Osteoblast (primary cell): Measurements from ENCODE around the gene TMPRSS7. TPM values are rescaled to one million over a fixed set of nuclear protein-coding genes. Genes with fewer than 3 reads are reported as not detected.
"Not testable (repeated sequence)": the region's sequence is repeated elsewhere in the genome, so short reads cannot be mapped to it uniquely, and the experiment has no call there.

ENCODE experiments used
- DNase-seq: peaks from one replicate; pipeline ENCODE4 v3.0.0; 2011; ENCODE audit warnings: low spot score, mixed read lengths; ENCODE audit not compliant: insufficient read length; ENCODE audit errors: missing footprints
- H2AFZ ChIP-seq: 2 replicates; pipeline ENCODE4 v1.6.0; 2011; ENCODE audit warnings: mild to moderate bottlenecking, low read length
- H3K27ac ChIP-seq: 2 replicates; pipeline ENCODE4 v1.5.1; 2011; ENCODE audit warnings: mild to moderate bottlenecking, low read depth, low read length, moderate library complexity
- H3K27me3 ChIP-seq: 2 replicates; pipeline ENCODE4 v1.6.0; 2012; ENCODE audit warnings: mild to moderate bottlenecking, control low read depth, inconsistent platforms, low read length, moderate library complexity; ENCODE audit not compliant: insufficient read depth
- H3K36me3 ChIP-seq: 2 replicates; pipeline ENCODE4 v1.5.1; 2011; ENCODE audit warnings: mild to moderate bottlenecking, low read length, control low read depth, moderate library complexity; ENCODE audit not compliant: insufficient read depth
- H3K4me1 ChIP-seq: 2 replicates; pipeline ENCODE4 v1.5.1; 2011; ENCODE audit warnings: mild to moderate bottlenecking, low read length, control low read depth, moderate library complexity; ENCODE audit not compliant: insufficient read depth
- H3K4me2 ChIP-seq: 2 replicates; pipeline ENCODE4 v1.6.0; 2011; ENCODE audit warnings: mild to moderate bottlenecking, low read length; ENCODE audit not compliant: insufficient read depth
- H3K4me3 ChIP-seq: fragments of 200-600 bp; sonication (generic); 3 replicates; pipeline ENCODE4 v1.5.1; 2012; ENCODE audit warnings: mild to moderate bottlenecking, low read length, inconsistent platforms; ENCODE audit not compliant: insufficient read depth
- H3K79me2 ChIP-seq: 2 replicates; pipeline ENCODE4 v1.6.0; 2012; ENCODE audit warnings: mild to moderate bottlenecking, low read length, control low read depth, inconsistent platforms; ENCODE audit not compliant: insufficient read depth
- H3K9me3 ChIP-seq: 2 replicates; pipeline ENCODE4 v1.5.1; 2011; ENCODE audit warnings: low read depth, low read length, control low read depth
- H4K20me1 ChIP-seq: 2 replicates; pipeline ENCODE4 v1.6.0; 2012; ENCODE audit warnings: mild to moderate bottlenecking, low read length, control low read depth; ENCODE audit not compliant: insufficient read depth
- total RNA-seq: library from RNA; depleted of rRNA; stranded (reverse); fragments of >200 nt; gene quantifications from 2 replicates; pipeline ENCODE4 v1.2.3, GENCODE V29; 2012
- TF ChIP-seq, protein P1 (sequence below): IDR thresholded peaks from 2 replicates; pipeline ENCODE4 v1.5.1; 2011; ENCODE audit warnings: mild to moderate bottlenecking, low read depth, low read length, moderate library complexity; ENCODE audit errors: extremely low read depth

Gene TMPRSS7
- total RNA-seq, 1 donor: not detected

DNA sequence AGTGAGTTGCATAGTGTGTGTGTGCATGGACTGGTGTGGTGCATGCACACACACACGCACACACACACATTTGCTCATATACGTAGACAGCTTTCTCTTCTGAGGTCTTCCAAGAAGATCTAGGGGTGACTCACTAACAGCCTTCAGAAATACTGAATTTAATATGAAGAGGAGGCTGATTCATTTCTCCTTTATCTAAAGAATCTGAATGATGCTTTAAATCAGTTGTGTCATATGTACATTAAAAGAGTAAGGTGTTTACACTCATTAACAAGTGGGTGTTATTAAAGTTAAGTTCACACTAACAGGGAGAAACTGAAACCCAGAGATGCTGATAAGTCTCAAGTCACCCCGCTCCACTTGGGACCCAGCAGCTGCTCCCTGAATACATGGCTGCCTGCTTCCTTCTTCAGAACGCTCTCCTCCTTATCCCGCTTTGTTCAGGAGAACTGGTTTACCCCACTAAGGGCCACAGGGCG, 22.0 kb downstream of the TMPRSS7 start:
- Histone ChIP-seq H3K27me3 (peaks cover 2% of the 10 kb centered on the region), H3K4me3 (peak overlapping the region; percentile 24), H3K9me3 (no peaks in the 10 kb centered on the region), H3K79me2 (no peaks in the 10 kb centered on the region), H3K27ac (peak overlapping the region; percentile 18), H2AFZ (no peak overlapping the region), H3K36me3 (no peaks in the 10 kb centered on the region), H4K20me1 (no peaks in the 10 kb centered on the region), H3K4me1 (peaks cover 15% of the 10 kb centered on the region), H3K4me2 (peak overlapping the region; percentile 53)
- TF ChIP-seq, protein P1, sequence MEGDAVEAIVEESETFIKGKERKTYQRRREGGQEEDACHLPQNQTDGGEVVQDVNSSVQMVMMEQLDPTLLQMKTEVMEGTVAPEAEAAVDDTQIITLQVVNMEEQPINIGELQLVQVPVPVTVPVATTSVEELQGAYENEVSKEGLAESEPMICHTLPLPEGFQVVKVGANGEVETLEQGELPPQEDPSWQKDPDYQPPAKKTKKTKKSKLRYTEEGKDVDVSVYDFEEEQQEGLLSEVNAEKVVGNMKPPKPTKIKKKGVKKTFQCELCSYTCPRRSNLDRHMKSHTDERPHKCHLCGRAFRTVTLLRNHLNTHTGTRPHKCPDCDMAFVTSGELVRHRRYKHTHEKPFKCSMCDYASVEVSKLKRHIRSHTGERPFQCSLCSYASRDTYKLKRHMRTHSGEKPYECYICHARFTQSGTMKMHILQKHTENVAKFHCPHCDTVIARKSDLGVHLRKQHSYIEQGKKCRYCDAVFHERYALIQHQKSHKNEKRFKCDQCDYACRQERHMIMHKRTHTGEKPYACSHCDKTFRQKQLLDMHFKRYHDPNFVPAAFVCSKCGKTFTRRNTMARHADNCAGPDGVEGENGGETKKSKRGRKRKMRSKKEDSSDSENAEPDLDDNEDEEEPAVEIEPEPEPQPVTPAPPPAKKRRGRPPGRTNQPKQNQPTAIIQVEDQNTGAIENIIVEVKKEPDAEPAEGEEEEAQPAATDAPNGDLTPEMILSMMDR: no peak
- peak; percentile 73 for DNase-seq

- no peaks in the 10 kb centered on the region for H3K9me3 ChIP-seq
- H3K4me1 ChIP-seq: peaks cover 17% of the 10 kb centered on the region
- H3K4me2 ChIP-seq: no peak overlapping the region
- H3K79me2 ChIP-seq: no peaks in the 10 kb centered on the region
- H3K27me3 ChIP-seq: no peaks in the 10 kb centered on the region
- no peaks in the 10 kb centered on the region for H3K36me3 ChIP-seq
- no peaks in the 10 kb centered on the region for H4K20me1 ChIP-seq
- H3K4me3 ChIP-seq: no peak overlapping the region
- no peak overlapping the region for H3K27ac ChIP-seq
- TF ChIP-seq, protein P1: no peak
- peak overlapping the region; percentile 17 for H2AFZ ChIP-seq
- no peak for DNase-seq
These were observed 25.0 kb downstream of the TMPRSS7 start for GRCh38 chr3:112059497-112059896.

GRCh38 chr3:112061152-112061551, 26.6 kb downstream of the TMPRSS7 start:
- no peak overlapping the region for H3K4me3 ChIP-seq
- TF ChIP-seq, protein P1: no peak
- peak overlapping the region; percentile 47 for H3K27ac ChIP-seq
- DNase-seq: peak; percentile 70
- peak overlapping the region; percentile 23 for H2AFZ ChIP-seq
- peaks cover 17% of the 10 kb centered on the region for H3K4me1 ChIP-seq
- no peaks in the 10 kb centered on the region for H3K79me2 ChIP-seq
- H3K27me3 ChIP-seq: no peaks in the 10 kb centered on the region
- no peaks in the 10 kb centered on the region for H3K9me3 ChIP-seq
- H3K36me3 ChIP-seq: no peaks in the 10 kb centered on the region
- H4K20me1 ChIP-seq: no peaks in the 10 kb centered on the region
- peak overlapping the region; percentile 42 for H3K4me2 ChIP-seq

- not testable (repeated sequence) for H2AFZ ChIP-seq, H3K79me2 ChIP-seq, H4K20me1 ChIP-seq, DNase-seq, H3K4me3 ChIP-seq, H3K27me3 ChIP-seq, H3K9me3 ChIP-seq, H3K27ac ChIP-seq, H3K36me3 ChIP-seq, H3K4me2 ChIP-seq
- H3K4me1 ChIP-seq: peaks cover 20% of the 10 kb centered on the region
These were observed 38.0 kb downstream of the TMPRSS7 start for GRCh38 chr3:112072387-112073060.
